MM.1S (cell line): ENCODE data around the gene MTM1.

Experiments used
- DNase-seq: peaks from one replicate; pipeline ENCODE4 v3.0.0-alpha.2; 2015
- H2AFZ ChIP-seq: fragments of 300-600 bp; sonication (generic); 2 replicates; pipeline ENCODE4 v1.6.0; 2016; ENCODE audit warnings: antibody characterized with exemption, low read length
- H3F3A ChIP-seq: fragments of 300-600 bp; sonication (generic); 2 replicates; pipeline ENCODE4 v1.6.1; 2016; ENCODE audit warnings: mild to moderate bottlenecking, antibody characterized with exemption, low read length, moderate library complexity, mixed read lengths; ENCODE audit not compliant: insufficient read depth
- H3K27ac ChIP-seq: fragments of 300-600 bp; sonication (generic); 2 replicates; pipeline ENCODE4 v1.5.1; 2016; ENCODE audit warnings: mild to moderate bottlenecking, low read length
- H3K27me3 ChIP-seq: fragments of 300-600 bp; sonication (generic); replicated peaks from 2 replicates; pipeline ENCODE4 v1.6.0; 2016; ENCODE audit warnings: low read length; ENCODE audit not compliant: insufficient read depth
- H3K36me3 ChIP-seq: fragments of 300-600 bp; sonication (generic); replicated peaks from 2 replicates; pipeline ENCODE4 v1.6.1; 2016; ENCODE audit warnings: mild to moderate bottlenecking, low read length, mixed read lengths; ENCODE audit not compliant: insufficient read depth
- H3K4me1 ChIP-seq: fragments of 300-600 bp; sonication (generic); 2 replicates; pipeline ENCODE4 v1.6.1; 2016; ENCODE audit warnings: low read length, mixed read lengths
- H3K4me2 ChIP-seq: fragments of 300-600 bp; sonication (generic); 2 replicates; pipeline ENCODE4 v1.6.0; 2016; ENCODE audit warnings: low read depth, low read length
- H3K4me3 ChIP-seq: fragments of 300-600 bp; sonication (generic); 2 replicates; pipeline ENCODE4 v1.5.1; 2016; ENCODE audit warnings: low read length, mixed read lengths
- H3K79me2 ChIP-seq: fragments of 300-600 bp; sonication (generic); 2 replicates; pipeline ENCODE4 v1.6.1; 2016; ENCODE audit warnings: mixed run types, low read length, mixed read lengths
- H3K9ac ChIP-seq: fragments of 300-600 bp; sonication (generic); 2 replicates; pipeline ENCODE4 v1.6.1; 2016; ENCODE audit warnings: low read length, mixed read lengths
- H3K9me2 ChIP-seq: fragments of 300-600 bp; sonication (generic); replicated peaks from 2 replicates; pipeline ENCODE4 v1.6.1; 2016; ENCODE audit warnings: mild to moderate bottlenecking, low read length, mixed read lengths; ENCODE audit not compliant: insufficient read depth
- H3K9me3 ChIP-seq: fragments of 300-600 bp; sonication (generic); replicated peaks from 2 replicates; pipeline ENCODE4 v1.6.1; 2016; ENCODE audit warnings: mild to moderate bottlenecking, low read length, mixed read lengths; ENCODE audit not compliant: insufficient read depth
- H4K20me1 ChIP-seq: fragments of 300-600 bp; sonication (generic); 2 replicates; pipeline ENCODE4 v1.6.1; 2016; ENCODE audit warnings: mild to moderate bottlenecking, low read length, moderate library complexity, mixed read lengths; ENCODE audit not compliant: insufficient read depth
- EZH2 ChIP-seq: fragments of 300-600 bp; sonication (generic); optimal IDR thresholded peaks from 2 replicates; pipeline ENCODE3; 2017; ENCODE audit warnings: low read depth, mild to moderate bottlenecking, antibody characterized with exemption, low read length, mixed read lengths
- EZH2phosphoT487 ChIP-seq: fragments of 300-600 bp; sonication (generic); IDR thresholded peaks from 2 replicates; pipeline ENCODE4 v1.6.1; 2018; ENCODE audit warnings: antibody characterized with exemption, low read length
- TF ChIP-seq, protein P1 (sequence below): fragments of 300-600 bp; sonication (generic); IDR thresholded peaks from 2 replicates; pipeline ENCODE4 v1.5.1; 2016; ENCODE audit warnings: antibody characterized with exemption, low read length, mixed read lengths

The MTM1 gene

GRCh38 chrX:150647331-150647730 is 78.9 kb downstream of the MTM1 start:
- Histone ChIP-seq H3F3A (no peaks in the 10 kb centered on the region), H3K9me3 (no peaks in the 10 kb centered on the region), H3K9me2 (no peaks in the 10 kb centered on the region), H3K27me3 (no peaks in the 10 kb centered on the region), H4K20me1 (no peaks in the 10 kb centered on the region), H2AFZ (no peak overlapping the region), H3K27ac (no peak overlapping the region), H3K36me3 (no peaks in the 10 kb centered on the region), H3K4me1 (no peaks in the 10 kb centered on the region), H3K9ac (no peak overlapping the region), H3K4me2 (no peak overlapping the region), H3K4me3 (no peak overlapping the region), H3K79me2 (no peaks in the 10 kb centered on the region)
- no peak for DNase-seq
- TF ChIP-seq, protein P1, sequence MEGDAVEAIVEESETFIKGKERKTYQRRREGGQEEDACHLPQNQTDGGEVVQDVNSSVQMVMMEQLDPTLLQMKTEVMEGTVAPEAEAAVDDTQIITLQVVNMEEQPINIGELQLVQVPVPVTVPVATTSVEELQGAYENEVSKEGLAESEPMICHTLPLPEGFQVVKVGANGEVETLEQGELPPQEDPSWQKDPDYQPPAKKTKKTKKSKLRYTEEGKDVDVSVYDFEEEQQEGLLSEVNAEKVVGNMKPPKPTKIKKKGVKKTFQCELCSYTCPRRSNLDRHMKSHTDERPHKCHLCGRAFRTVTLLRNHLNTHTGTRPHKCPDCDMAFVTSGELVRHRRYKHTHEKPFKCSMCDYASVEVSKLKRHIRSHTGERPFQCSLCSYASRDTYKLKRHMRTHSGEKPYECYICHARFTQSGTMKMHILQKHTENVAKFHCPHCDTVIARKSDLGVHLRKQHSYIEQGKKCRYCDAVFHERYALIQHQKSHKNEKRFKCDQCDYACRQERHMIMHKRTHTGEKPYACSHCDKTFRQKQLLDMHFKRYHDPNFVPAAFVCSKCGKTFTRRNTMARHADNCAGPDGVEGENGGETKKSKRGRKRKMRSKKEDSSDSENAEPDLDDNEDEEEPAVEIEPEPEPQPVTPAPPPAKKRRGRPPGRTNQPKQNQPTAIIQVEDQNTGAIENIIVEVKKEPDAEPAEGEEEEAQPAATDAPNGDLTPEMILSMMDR, result no peak
- no peak for TF ChIP-seq EZH2phosphoT487
- TF ChIP-seq EZH2, result no peak

GRCh38 chrX:150648296-150648940 is 80.0 kb downstream of the MTM1 start:
- no peaks in the 10 kb centered on the region for H3K36me3 ChIP-seq
- TF ChIP-seq, protein P1, result no peak
- TF ChIP-seq EZH2 (no peak), EZH2phosphoT487 (no peak)
- H3K4me2 ChIP-seq, result no peak overlapping the region
- H3K4me3 ChIP-seq, result no peak overlapping the region
- DNase-seq, result no peak
- H3K9me3 ChIP-seq, result no peaks in the 10 kb centered on the region
- H2AFZ ChIP-seq, result no peak overlapping the region
- H3K9me2 ChIP-seq, result no peaks in the 10 kb centered on the region
- no peak overlapping the region for H3K27ac ChIP-seq
- H4K20me1 ChIP-seq, result no peaks in the 10 kb centered on the region
- H3K9ac ChIP-seq, result no peak overlapping the region
- no peaks in the 10 kb centered on the region for H3K4me1 ChIP-seq
- H3F3A ChIP-seq, result no peaks in the 10 kb centered on the region
- no peaks in the 10 kb centered on the region for H3K27me3 ChIP-seq
- no peaks in the 10 kb centered on the region for H3K79me2 ChIP-seq

- Histone ChIP-seq H3K9me2 (no peaks in the 10 kb centered on the region), H3K36me3 (no peaks in the 10 kb centered on the region), H3K4me2 (no peak overlapping the region), H3F3A (no peaks in the 10 kb centered on the region), H3K27ac (no peak overlapping the region), H3K79me2 (no peaks in the 10 kb centered on the region), H3K9ac (no peak overlapping the region), H2AFZ (no peak overlapping the region), H3K4me1 (no peaks in the 10 kb centered on the region), H3K27me3 (no peaks in the 10 kb centered on the region), H3K4me3 (no peak overlapping the region), H4K20me1 (no peaks in the 10 kb centered on the region), H3K9me3 (no peaks in the 10 kb centered on the region)
- DNase-seq, result no peak
- no peak for TF ChIP-seq EZH2phosphoT487
Measured at GRCh38 chrX:150649096-150649870, 80.9 kb downstream of the MTM1 start.

DNA sequence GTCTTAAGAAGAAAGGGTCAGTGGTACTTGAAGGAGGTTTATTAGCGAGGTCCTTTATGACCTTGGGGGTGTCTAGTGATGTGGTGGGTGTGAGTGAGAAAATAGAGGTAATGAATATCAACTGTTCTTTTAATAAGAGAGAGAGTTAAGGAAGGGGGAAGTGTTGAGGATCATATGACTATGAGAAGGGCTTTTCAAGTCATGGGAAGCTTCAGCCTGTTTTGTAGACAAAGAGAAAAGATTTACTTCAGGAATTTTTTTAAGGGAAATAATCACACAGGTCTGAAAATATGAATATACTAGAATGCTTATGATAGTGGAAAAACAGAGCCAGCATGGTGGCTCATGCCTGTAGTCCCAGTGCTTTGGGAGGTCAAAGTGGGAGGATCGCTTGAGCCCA is 83.5 kb downstream of the MTM1 start:
- no peak overlapping the region for H3K4me3 ChIP-seq
- no peaks in the 10 kb centered on the region for H3F3A ChIP-seq
- no peaks in the 10 kb centered on the region for H3K9me2 ChIP-seq
- no peaks in the 10 kb centered on the region for H3K9me3 ChIP-seq
- no peaks in the 10 kb centered on the region for H3K79me2 ChIP-seq
- H3K4me1 ChIP-seq, result no peaks in the 10 kb centered on the region
- no peaks in the 10 kb centered on the region for H3K27me3 ChIP-seq
- H2AFZ ChIP-seq, result no peak overlapping the region
- H4K20me1 ChIP-seq, result no peaks in the 10 kb centered on the region
- TF ChIP-seq EZH2 (no peak), EZH2phosphoT487 (no peak)
- TF ChIP-seq, protein P1, result no peak
- no peak overlapping the region for H3K9ac ChIP-seq
- no peak overlapping the region for H3K27ac ChIP-seq
- no peaks in the 10 kb centered on the region for H3K36me3 ChIP-seq
- no peak overlapping the region for H3K4me2 ChIP-seq
- no peak for DNase-seq
